ENCODE data around the gene GPR132. TPM values are rescaled to one million over a fixed set of nuclear protein-coding genes. Genes with fewer than 3 reads are reported as not detected.

The GPR132 gene
- total and polyA plus RNA-seq, 2 of the 13 experiments (the other 11 are each of a cell fraction or from before 2014, with no cell fraction given), result not detected

DNA sequence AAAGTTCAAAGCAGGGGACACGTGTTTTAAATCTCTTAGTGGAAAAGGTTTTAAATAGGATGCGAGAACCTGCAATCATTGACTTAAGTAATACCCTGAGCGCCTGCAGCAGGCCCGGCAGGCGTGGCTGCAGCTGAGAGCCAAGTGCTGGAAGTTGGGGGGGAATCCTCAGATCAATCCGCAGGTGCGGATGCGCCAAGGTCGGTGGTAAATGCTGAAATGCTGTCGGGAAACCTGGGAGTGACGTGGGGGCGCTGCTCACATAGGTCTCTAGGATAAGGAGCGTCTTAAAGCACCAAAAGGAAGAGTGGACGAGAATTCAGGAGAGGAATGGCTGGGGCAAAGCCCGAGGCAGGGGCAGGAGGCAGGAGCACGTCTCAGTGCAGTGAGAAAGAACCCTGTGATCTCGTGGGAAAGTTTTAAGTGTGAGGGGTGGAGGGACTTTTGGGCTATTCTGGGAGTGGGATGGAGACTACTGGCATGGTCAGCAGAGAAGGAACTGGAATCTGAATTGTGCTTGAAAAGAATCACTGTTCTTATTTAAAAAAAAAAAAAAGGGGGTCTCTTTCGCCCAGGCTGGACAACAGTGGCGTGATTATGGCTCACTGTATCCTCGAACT lies 43.5 kb downstream of the GPR132 start (continued):
- TF ChIP-seq, protein P1, sequence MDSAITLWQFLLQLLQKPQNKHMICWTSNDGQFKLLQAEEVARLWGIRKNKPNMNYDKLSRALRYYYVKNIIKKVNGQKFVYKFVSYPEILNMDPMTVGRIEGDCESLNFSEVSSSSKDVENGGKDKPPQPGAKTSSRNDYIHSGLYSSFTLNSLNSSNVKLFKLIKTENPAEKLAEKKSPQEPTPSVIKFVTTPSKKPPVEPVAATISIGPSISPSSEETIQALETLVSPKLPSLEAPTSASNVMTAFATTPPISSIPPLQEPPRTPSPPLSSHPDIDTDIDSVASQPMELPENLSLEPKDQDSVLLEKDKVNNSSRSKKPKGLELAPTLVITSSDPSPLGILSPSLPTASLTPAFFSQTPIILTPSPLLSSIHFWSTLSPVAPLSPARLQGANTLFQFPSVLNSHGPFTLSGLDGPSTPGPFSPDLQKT (CRISPR knock-in tag; IDR thresholded peaks at IDR 0.05; ENCODE audit: borderline replicate concordance), result no peak
- no peak for TF ChIP-seq NCOR1 (IDR thresholded peaks at IDR 0.05; ENCODE audit: borderline replicate concordance, low read length)
- TF ChIP-seq KMT2B (CRISPR knock-in tag; IDR thresholded peaks at IDR 0.05), result no peak; the same call in 1 of the 2 replicates
- TF ChIP-seq, protein P2, sequence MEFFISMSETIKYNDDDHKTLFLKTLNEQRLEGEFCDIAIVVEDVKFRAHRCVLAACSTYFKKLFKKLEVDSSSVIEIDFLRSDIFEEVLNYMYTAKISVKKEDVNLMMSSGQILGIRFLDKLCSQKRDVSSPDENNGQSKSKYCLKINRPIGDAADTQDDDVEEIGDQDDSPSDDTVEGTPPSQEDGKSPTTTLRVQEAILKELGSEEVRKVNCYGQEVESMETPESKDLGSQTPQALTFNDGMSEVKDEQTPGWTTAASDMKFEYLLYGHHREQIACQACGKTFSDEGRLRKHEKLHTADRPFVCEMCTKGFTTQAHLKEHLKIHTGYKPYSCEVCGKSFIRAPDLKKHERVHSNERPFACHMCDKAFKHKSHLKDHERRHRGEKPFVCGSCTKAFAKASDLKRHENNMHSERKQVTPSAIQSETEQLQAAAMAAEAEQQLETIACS (CRISPR knock-in tag; IDR thresholded peaks at IDR 0.05), result no peak
- TF ChIP-seq, protein P3, sequence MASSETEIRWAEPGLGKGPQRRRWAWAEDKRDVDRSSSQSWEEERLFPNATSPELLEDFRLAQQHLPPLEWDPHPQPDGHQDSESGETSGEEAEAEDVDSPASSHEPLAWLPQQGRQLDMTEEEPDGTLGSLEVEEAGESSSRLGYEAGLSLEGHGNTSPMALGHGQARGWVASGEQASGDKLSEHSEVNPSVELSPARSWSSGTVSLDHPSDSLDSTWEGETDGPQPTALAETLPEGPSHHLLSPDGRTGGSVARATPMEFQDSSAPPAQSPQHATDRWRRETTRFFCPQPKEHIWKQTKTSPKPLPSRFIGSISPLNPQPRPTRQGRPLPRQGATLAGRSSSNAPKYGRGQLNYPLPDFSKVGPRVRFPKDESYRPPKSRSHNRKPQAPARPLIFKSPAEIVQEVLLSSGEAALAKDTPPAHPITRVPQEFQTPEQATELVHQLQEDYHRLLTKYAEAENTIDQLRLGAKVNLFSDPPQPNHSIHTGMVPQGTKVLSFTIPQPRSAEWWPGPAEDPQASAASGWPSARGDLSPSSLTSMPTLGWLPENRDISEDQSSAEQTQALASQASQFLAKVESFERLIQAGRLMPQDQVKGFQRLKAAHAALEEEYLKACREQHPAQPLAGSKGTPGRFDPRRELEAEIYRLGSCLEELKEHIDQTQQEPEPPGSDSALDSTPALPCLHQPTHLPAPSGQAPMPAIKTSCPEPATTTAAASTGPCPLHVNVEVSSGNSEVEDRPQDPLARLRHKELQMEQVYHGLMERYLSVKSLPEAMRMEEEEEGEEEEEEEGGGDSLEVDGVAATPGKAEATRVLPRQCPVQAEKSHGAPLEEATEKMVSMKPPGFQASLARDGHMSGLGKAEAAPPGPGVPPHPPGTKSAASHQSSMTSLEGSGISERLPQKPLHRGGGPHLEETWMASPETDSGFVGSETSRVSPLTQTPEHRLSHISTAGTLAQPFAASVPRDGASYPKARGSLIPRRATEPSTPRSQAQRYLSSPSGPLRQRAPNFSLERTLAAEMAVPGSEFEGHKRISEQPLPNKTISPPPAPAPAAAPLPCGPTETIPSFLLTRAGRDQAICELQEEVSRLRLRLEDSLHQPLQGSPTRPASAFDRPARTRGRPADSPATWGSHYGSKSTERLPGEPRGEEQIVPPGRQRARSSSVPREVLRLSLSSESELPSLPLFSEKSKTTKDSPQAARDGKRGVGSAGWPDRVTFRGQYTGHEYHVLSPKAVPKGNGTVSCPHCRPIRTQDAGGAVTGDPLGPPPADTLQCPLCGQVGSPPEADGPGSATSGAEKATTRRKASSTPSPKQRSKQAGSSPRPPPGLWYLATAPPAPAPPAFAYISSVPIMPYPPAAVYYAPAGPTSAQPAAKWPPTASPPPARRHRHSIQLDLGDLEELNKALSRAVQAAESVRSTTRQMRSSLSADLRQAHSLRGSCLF (CRISPR knock-in tag; IDR thresholded peaks at IDR 0.05; ENCODE audit: borderline replicate concordance), result no peak
- TF ChIP-seq, protein P4, sequence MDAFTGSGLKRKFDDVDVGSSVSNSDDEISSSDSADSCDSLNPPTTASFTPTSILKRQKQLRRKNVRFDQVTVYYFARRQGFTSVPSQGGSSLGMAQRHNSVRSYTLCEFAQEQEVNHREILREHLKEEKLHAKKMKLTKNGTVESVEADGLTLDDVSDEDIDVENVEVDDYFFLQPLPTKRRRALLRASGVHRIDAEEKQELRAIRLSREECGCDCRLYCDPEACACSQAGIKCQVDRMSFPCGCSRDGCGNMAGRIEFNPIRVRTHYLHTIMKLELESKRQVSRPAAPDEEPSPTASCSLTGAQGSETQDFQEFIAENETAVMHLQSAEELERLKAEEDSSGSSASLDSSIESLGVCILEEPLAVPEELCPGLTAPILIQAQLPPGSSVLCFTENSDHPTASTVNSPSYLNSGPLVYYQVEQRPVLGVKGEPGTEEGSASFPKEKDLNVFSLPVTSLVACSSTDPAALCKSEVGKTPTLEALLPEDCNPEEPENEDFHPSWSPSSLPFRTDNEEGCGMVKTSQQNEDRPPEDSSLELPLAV (CRISPR knock-in tag; conservative IDR thresholded peaks at IDR 0.05; ENCODE audit: low read depth), result no peak
- TF ChIP-seq ETV5 (CRISPR knock-in tag; IDR thresholded peaks at IDR 0.05; ENCODE audit: borderline replicate concordance), result no peak; the same call in 1 of the 2 replicates
- TF ChIP-seq KDM3A (CRISPR knock-in tag; IDR thresholded peaks at IDR 0.05; ENCODE audit: low read depth), result no peak
- TF ChIP-seq ZNF768 (CRISPR knock-in tag; IDR thresholded peaks at IDR 0.05), result no peak
- no peak for TF ChIP-seq ZNF747 (CRISPR knock-in tag; IDR thresholded peaks at IDR 0.05; ENCODE audit: borderline replicate concordance)
- TF ChIP-seq MEIS1 (CRISPR knock-in tag; IDR thresholded peaks at IDR 0.05; ENCODE audit: borderline replicate concordance), result peak; percentile 62; the same call in 1 of the 2 replicates
- TF ChIP-seq, protein P5, sequence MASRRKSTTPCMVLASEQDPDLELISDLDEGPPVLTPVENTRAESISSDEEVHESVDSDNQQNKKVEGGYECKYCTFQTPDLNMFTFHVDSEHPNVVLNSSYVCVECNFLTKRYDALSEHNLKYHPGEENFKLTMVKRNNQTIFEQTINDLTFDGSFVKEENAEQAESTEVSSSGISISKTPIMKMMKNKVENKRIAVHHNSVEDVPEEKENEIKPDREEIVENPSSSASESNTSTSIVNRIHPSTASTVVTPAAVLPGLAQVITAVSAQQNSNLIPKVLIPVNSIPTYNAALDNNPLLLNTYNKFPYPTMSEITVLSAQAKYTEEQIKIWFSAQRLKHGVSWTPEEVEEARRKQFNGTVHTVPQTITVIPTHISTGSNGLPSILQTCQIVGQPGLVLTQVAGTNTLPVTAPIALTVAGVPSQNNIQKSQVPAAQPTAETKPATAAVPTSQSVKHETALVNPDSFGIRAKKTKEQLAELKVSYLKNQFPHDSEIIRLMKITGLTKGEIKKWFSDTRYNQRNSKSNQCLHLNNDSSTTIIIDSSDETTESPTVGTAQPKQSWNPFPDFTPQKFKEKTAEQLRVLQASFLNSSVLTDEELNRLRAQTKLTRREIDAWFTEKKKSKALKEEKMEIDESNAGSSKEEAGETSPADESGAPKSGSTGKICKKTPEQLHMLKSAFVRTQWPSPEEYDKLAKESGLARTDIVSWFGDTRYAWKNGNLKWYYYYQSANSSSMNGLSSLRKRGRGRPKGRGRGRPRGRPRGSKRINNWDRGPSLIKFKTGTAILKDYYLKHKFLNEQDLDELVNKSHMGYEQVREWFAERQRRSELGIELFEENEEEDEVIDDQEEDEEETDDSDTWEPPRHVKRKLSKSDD (CRISPR knock-in tag; IDR thresholded peaks at IDR 0.05; ENCODE audit: low read depth), result no peak
- 0 out of 2 replicates have a peak, but pooled peaks have one; percentile 56 for TF ChIP-seq ZFP36L1 (CRISPR knock-in tag; IDR thresholded peaks at IDR 0.05)
- no peak for TF ChIP-seq CEBPG (CRISPR knock-in tag; IDR thresholded peaks at IDR 0.05)
- no peak for TF ChIP-seq ZZZ3 (CRISPR knock-in tag; IDR thresholded peaks at IDR 0.05; ENCODE audit: borderline replicate concordance)
- TF ChIP-seq MYNN (CRISPR knock-in tag; IDR thresholded peaks at IDR 0.05; ENCODE audit: low read depth), result no peak
- no peak for TF ChIP-seq KLF9 (CRISPR knock-in tag; IDR thresholded peaks at IDR 0.05; ENCODE audit: low read depth)

All from HepG2 (cell line).